Gastrocnemius medialis (tissue), 4 donors: ENCODE measurements around the gene WSCD1. TPM values are rescaled to one million over a fixed set of nuclear protein-coding genes. Genes with fewer than 3 reads are reported as not detected.

Experiments used
- ATAC-seq, 2 donors: fragments of 150-250 bp; one replicate each; pipeline ENCODE4 v1.9.1; 2016
- DNase-seq, 2 donors: peaks; one replicate each; pipeline ENCODE4 v3.0.0-alpha.2; 2019
- H3K27ac ChIP-seq, 4 donors: fragments of 200-600 bp; sonication (generic); 1 replicate in 1 of 4; 2 replicates in 3 of 4; pipeline ENCODE4 v1.5.1; 2016 to 2018; ENCODE audit warnings: mild to moderate bottlenecking in 2 of 4, moderate library complexity in 1 of 4
- H3K27me3 ChIP-seq, 3 donors: fragments of 200-600 bp; sonication (generic) in 2 of 3; 1 replicate in 1 of 3; 2 replicates in 2 of 3; pipeline versions ENCODE4 v1.5.1 to v1.6.0; 2016 to 2019; ENCODE audit warnings: mild to moderate bottlenecking in 1 of 3, moderate library complexity in 1 of 3
- H3K36me3 ChIP-seq, 2 donors: fragments of 200-600 bp; sonication (generic) in 1 of 2; one replicate each; pipeline ENCODE4 v1.5.1; 2017 to 2018
- H3K4me1 ChIP-seq, 2 donors: fragments of 200-600 bp; sonication (generic) in 1 of 2; one replicate each; pipeline ENCODE4 v1.5.1; 2016 to 2017; ENCODE audit warnings: mild to moderate bottlenecking in 2 of 2
- H3K4me3 ChIP-seq, 4 donors: fragments of 200-600 bp; sonication (generic) in 3 of 4; 1 replicate in 1 of 4; 2 replicates in 3 of 4; pipeline ENCODE4 v1.5.1; 2016 to 2019; ENCODE audit warnings: mild to moderate bottlenecking in 2 of 4
- H3K9me3 ChIP-seq, 3 donors: fragments of 200-600 bp; sonication (generic) in 2 of 3; 1 replicate in 1 of 3; 2 replicates in 2 of 3; pipeline ENCODE4 v1.5.1; 2016 to 2019
- POLR2A ChIP-seq, 2 donors: fragments of 450-650 bp; IDR thresholded peaks; one replicate each; pipeline ENCODE4 v1.6.1; 2017; ENCODE audit warnings: antibody characterized with exemption in 2 of 2, mild to moderate bottlenecking in 2 of 2, moderate library complexity in 2 of 2
- in situ Hi-C, 4 donors: fragments of 200-750 bp; cut with MboI; loops; one replicate each; pipeline versions ENCODE4 v1.15.0 to v1.8.0; 2017; ENCODE audit warnings: low sequenced_read_pairs in 4 of 4
- intact Hi-C: fragments of 100-400 bp; cut with DNase I; formaldehyde crosslinking; loops from one replicate; pipeline ENCODE4 v1.15.1; 2023; ENCODE audit warnings: low total_unique reads
- total RNA-seq, 4 donors: library from RNA; depleted of rRNA; stranded (reverse); fragments of >200 nt; gene quantifications; one replicate each; pipeline versions ENCODE4 v1.1.0 to v1.2.3, GENCODE V29; 2016
- TF ChIP-seq, protein P1 (sequence below), 5 experiments: fragments of 450-650 bp in 3 of 5; fragments of 200-600 bp in 2 of 5; sonication (generic) in 2 of 5; IDR thresholded peaks in 4 of 5; conservative IDR thresholded peaks in 1 of 5; 1 replicate in 4 of 5; 2 replicates in 1 of 5; pipeline ENCODE4 v1.5.1; 2016 to 2019; ENCODE audit warnings: antibody characterized with exemption in 5 of 5, mild to moderate bottlenecking in 3 of 5, moderate library complexity in 3 of 5

Gene WSCD1
- total RNA-seq, 4 donors from 2014 or later, result 2.7 to 15.3 (median 5.9) TPM

DNA sequence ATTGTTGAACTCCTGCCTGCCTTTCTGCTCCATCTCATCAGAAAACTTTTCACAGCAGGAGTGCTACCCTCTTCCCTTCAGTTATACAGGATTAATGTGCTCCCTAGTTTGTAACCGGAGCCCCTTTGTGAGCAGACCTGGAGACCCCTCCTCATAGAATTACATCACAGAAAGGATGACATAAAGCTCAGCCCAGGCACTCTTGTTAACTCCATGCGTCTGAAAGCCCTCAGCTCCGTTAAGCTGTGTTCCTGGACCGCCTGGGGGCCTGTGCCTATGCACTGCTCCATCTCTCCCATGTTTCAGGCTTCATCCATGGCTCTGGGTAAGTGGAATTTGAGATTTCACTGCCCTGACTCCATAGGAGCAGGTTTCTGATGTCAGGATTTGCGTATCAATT lies 7.6 kb downstream of the WSCD1 start:
- peaks cover 32 to 35% of the 10 kb centered on the region in 2 donors for H3K4me1 ChIP-seq
- in situ Hi-C loops, result no loop called here
- H3K36me3 ChIP-seq, result no peaks in the 10 kb centered on the region
- ATAC-seq (no peak), DNase-seq (no peak)
- intact Hi-C loops, result no loop called here
- H3K27me3 ChIP-seq, result no peaks in the 10 kb centered on the region
- TF ChIP-seq, protein P1, sequence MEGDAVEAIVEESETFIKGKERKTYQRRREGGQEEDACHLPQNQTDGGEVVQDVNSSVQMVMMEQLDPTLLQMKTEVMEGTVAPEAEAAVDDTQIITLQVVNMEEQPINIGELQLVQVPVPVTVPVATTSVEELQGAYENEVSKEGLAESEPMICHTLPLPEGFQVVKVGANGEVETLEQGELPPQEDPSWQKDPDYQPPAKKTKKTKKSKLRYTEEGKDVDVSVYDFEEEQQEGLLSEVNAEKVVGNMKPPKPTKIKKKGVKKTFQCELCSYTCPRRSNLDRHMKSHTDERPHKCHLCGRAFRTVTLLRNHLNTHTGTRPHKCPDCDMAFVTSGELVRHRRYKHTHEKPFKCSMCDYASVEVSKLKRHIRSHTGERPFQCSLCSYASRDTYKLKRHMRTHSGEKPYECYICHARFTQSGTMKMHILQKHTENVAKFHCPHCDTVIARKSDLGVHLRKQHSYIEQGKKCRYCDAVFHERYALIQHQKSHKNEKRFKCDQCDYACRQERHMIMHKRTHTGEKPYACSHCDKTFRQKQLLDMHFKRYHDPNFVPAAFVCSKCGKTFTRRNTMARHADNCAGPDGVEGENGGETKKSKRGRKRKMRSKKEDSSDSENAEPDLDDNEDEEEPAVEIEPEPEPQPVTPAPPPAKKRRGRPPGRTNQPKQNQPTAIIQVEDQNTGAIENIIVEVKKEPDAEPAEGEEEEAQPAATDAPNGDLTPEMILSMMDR (IDR thresholded peaks at IDR 0.05 in 4 of 5, conservative IDR thresholded peaks at IDR 0.05 in 1 of 5), result no peak
- TF ChIP-seq POLR2A (IDR thresholded peaks at IDR 0.05), result no peak
- no peak overlapping the region for H3K4me3 ChIP-seq
- no peak overlapping the region for H3K27ac ChIP-seq
- no peaks in the 10 kb centered on the region for H3K9me3 ChIP-seq

DNA sequence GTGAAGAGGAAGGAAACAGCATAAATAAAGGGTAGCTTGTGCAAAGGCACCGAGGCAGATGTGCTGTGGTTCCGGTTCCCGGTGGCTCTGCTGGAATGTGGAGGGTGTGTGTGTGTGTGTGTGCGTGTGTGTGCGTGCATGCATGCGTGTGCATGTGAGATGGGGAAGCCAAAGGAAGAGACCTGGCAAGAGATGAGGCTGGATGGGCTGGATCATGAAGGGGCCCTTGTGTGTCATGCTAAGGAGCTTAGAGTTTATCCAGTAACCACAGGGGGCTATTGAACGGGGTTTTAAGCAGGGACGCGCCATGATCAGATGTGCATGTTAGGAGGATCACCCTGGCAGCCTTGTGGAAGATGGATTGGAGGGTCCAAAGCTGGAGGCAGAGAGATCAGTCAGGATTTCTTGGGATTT lies 8.3 kb downstream of the WSCD1 start:
- no peaks in the 10 kb centered on the region for H3K36me3 ChIP-seq
- intact Hi-C loops, result no loop called here
- H3K4me3 ChIP-seq, result no peak overlapping the region
- in situ Hi-C loops, result no loop called here
- ATAC-seq (no peak), DNase-seq (no peak)
- no peak overlapping the region for H3K27ac ChIP-seq
- H3K4me1 ChIP-seq, result peaks cover 39 to 42% of the 10 kb centered on the region in 2 donors
- H3K27me3 ChIP-seq, result no peaks in the 10 kb centered on the region
- TF ChIP-seq, protein P1 (IDR thresholded peaks at IDR 0.05 in 4 of 5, conservative IDR thresholded peaks at IDR 0.05 in 1 of 5), result no peak
- no peak for TF ChIP-seq POLR2A (IDR thresholded peaks at IDR 0.05)
- no peaks in the 10 kb centered on the region for H3K9me3 ChIP-seq

DNA sequence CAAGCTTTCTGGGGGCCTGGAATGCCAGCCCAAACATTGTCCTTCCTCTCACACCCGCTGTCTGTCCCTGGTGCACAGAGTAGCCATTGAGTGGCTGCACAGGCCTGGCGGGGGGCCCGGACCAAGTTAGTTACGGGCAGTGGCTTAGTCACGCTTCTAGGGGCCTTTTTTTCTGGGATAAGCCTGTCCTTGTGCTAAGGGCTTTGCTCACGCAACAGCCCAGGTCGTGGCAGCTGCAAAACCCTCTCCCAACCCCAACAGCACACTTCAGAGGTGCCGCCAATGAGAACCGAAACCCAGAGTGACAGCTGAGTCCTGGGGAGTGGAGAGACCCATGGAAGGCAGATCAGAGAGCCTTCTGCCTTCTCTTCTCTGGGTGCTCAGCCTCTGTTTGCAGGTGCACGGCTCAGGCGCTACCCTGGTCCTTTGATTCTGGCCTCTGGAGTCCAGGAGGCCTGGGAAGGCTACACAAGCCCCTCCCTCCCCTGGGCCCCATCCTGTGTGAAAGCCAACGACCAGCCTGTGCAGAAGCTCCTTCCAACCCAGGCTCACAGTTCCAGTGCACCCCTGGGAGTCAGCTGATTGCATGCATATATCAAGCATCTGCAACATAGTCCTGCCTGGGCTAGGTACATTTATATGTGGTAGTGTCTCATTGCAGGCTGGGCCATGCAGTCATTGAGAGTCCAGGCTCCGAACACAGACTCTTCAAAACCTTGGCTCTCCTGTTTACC lies 9.1 kb downstream of the WSCD1 start:
- in situ Hi-C loops, result no loop called here
- ATAC-seq, result no peak

DNA sequence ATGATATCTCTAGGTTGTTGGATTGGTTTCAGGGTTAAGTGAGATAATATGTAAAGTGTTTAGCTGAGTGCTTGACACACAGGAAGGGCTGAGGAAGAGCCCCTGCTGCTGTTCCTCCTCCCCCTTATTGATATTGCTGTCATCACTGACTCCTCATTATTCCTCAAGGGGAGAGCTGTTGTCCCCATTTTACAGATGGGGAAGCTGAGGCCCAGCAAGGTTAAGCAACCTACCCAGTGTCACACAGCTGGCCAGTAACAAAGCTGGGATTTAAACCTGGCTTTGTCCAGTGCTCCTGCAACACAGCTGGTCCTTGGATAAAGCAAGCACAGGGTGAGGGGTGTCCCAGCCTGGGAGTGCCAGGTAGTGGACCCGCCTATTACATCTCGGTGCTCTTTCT lies 9.8 kb downstream of the WSCD1 start:
- in situ Hi-C loops, result no loop called here
- Histone ChIP-seq H3K4me3 (no peak overlapping the region), H3K36me3 (no peaks in the 10 kb centered on the region), H3K27me3 (no peaks in the 10 kb centered on the region), H3K4me1 (peaks cover 47% of the 10 kb centered on the region in 2 donors), H3K27ac (no peak overlapping the region), H3K9me3 (no peaks in the 10 kb centered on the region)
- no peak for DNase-seq
- TF ChIP-seq, protein P1 (IDR thresholded peaks at IDR 0.05 in 4 of 5, conservative IDR thresholded peaks at IDR 0.05 in 1 of 5), result no peak
- no peak for TF ChIP-seq POLR2A (IDR thresholded peaks at IDR 0.05)
- intact Hi-C loops, result no loop called here
- no peak for ATAC-seq

More for the DNA sequence above, 9.1 kb downstream of the WSCD1 start:
- Histone ChIP-seq H3K4me1 (peaks cover 46 to 47% of the 10 kb centered on the region in 2 donors), H3K9me3 (no peaks in the 10 kb centered on the region), H3K4me3 (no peak overlapping the region), H3K36me3 (no peaks in the 10 kb centered on the region), H3K27me3 (no peaks in the 10 kb centered on the region), H3K27ac (no peak overlapping the region)
- intact Hi-C loops, result no loop called here
- no peak for DNase-seq
- TF ChIP-seq POLR2A (IDR thresholded peaks at IDR 0.05), result no peak
- TF ChIP-seq, protein P1 (IDR thresholded peaks at IDR 0.05 in 4 of 5, conservative IDR thresholded peaks at IDR 0.05 in 1 of 5), result no peak
